Measurements from ENCODE around the gene YIPF3.

YIPF3 gene

GRCh38 chr6:43517505-43518357, 1.0 kb upstream of the YIPF3 start:
- TF ChIP-seq REST (IDR thresholded peaks at IDR 0.05; ENCODE audit: low read depth) (no peak), EP300 (IDR thresholded peaks at IDR 0.05; ENCODE audit: borderline replicate concordance) (no peak), CEBPB (IDR thresholded peaks at IDR 0.05) (no peak), EGR1 (IDR thresholded peaks at IDR 0.05) (no peak), TAF1 (IDR thresholded peaks at IDR 0.05; ENCODE audit: low read depth) (no peak), YY1 (IDR thresholded peaks at IDR 0.05; ENCODE audit: low read depth) (no peak), NFIC (IDR thresholded peaks at IDR 0.05) (no peak), CREB1 (IDR thresholded peaks at IDR 0.05; ENCODE audit: low read depth) (no peak), TEAD4 (IDR thresholded peaks at IDR 0.05) (no peak), MAX (IDR thresholded peaks at IDR 0.05) (no peak), TCF12 (IDR thresholded peaks at IDR 0.05; ENCODE audit: low read depth) (no peak), ZBTB7A (IDR thresholded peaks at IDR 0.05; ENCODE audit: low read depth) (no peak), USF1 (IDR thresholded peaks at IDR 0.05) (no peak), RAD21 (IDR thresholded peaks at IDR 0.05; ENCODE audit: low read depth) (no peak), FOXM1 (IDR thresholded peaks at IDR 0.05; ENCODE audit: borderline replicate concordance, low read depth) (no peak)

DNA sequence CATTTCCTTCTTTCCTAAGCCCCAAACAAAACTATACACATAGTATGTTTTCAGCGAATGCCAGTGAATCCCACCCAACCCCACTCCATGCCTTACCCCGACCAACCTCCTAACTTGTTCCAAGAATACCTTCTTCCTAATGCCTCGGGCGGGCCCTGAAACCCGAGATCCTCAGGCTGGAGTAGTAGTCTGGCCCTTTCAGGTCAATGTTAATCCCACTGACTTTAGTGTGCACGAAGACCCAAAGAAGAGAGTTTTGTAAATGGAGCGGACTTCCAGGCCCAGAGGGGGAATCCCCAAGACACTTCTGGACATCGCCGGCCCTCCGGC, 394 bp downstream of the YIPF3 start:
- TF ChIP-seq EP300 (IDR thresholded peaks at IDR 0.05; ENCODE audit: borderline replicate concordance) (no peak), TEAD4 (IDR thresholded peaks at IDR 0.05) (no peak), ZBTB7A (IDR thresholded peaks at IDR 0.05; ENCODE audit: low read depth) (no peak), EGR1 (IDR thresholded peaks at IDR 0.05) (no peak), NFIC (IDR thresholded peaks at IDR 0.05) (no peak), YY1 (IDR thresholded peaks at IDR 0.05; ENCODE audit: low read depth) (no peak), REST (IDR thresholded peaks at IDR 0.05; ENCODE audit: low read depth) (no peak), TAF1 (IDR thresholded peaks at IDR 0.05; ENCODE audit: low read depth) (no peak), FOXM1 (IDR thresholded peaks at IDR 0.05; ENCODE audit: borderline replicate concordance, low read depth) (no peak), MAX (IDR thresholded peaks at IDR 0.05) (no peak), CREB1 (IDR thresholded peaks at IDR 0.05; ENCODE audit: low read depth) (no peak), RAD21 (IDR thresholded peaks at IDR 0.05; ENCODE audit: low read depth) (no peak), CEBPB (IDR thresholded peaks at IDR 0.05) (no peak), USF1 (IDR thresholded peaks at IDR 0.05) (no peak), TCF12 (IDR thresholded peaks at IDR 0.05; ENCODE audit: low read depth) (no peak)

GRCh38 chr6:43515808-43516207, 918 bp downstream of the YIPF3 start:
- TF ChIP-seq ZBTB7A (IDR thresholded peaks at IDR 0.05; ENCODE audit: low read depth) (no peak), RAD21 (IDR thresholded peaks at IDR 0.05; ENCODE audit: low read depth) (no peak), REST (IDR thresholded peaks at IDR 0.05; ENCODE audit: low read depth) (no peak), TAF1 (IDR thresholded peaks at IDR 0.05; ENCODE audit: low read depth) (no peak), TEAD4 (IDR thresholded peaks at IDR 0.05) (no peak), MAX (IDR thresholded peaks at IDR 0.05) (no peak), CREB1 (IDR thresholded peaks at IDR 0.05; ENCODE audit: low read depth) (no peak), EP300 (IDR thresholded peaks at IDR 0.05; ENCODE audit: borderline replicate concordance) (no peak), YY1 (IDR thresholded peaks at IDR 0.05; ENCODE audit: low read depth) (no peak), EGR1 (IDR thresholded peaks at IDR 0.05) (no peak), USF1 (IDR thresholded peaks at IDR 0.05) (no peak), NFIC (IDR thresholded peaks at IDR 0.05) (no peak), FOXM1 (IDR thresholded peaks at IDR 0.05; ENCODE audit: borderline replicate concordance, low read depth) (no peak)
